AG08395 (cell line): ENCODE results near the gene LRP1B.

Experiments
- DNase-seq: peaks from one replicate; pipeline ENCODE4 v3.0.0; 2012; ENCODE audit warnings: mixed read lengths, low spot score

Gene LRP1B

GRCh38 chr2:140256080-140256479 lies 1874.7 kb downstream of the LRP1B start:
- no peak for DNase-seq

DNA sequence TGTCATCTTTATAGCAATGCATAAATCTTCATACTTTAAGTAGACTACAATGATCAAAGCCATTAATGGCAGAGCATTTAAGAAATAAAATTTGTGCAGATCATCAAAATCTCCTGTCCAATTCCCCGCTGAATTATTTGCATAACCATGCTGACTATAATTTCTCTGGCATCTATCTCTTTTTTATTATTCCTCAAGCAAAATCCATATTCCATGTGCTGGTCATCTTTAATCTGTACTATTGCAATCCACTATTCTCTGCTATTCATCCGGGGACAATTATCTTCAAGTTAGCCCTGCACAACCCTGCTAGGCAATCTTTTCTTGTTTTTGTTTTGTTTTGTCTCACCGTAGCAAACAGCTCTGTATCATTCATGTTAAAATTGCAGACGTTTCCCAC lies 1881.0 kb downstream of the LRP1B start:
- no peak for DNase-seq

DNA sequence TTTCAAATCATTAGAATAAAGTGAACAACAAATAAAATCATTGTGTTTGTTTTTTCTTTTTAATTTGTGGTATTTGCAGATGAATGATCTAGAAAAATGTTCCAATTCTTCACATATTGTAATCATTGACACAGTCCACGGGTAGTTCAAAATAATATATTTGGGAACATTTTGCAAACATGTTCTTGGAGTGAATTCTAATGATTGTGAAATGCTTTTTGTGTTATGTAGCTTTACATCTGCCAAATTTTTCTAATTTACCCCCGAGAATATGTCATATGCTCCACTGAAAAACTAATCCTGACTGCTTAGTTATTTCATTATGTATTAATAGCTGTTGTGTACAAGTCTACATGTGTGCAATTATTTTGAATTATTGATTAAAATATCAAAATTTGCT lies 1882.2 kb downstream of the LRP1B start:
- DNase-seq = no peak

DNA sequence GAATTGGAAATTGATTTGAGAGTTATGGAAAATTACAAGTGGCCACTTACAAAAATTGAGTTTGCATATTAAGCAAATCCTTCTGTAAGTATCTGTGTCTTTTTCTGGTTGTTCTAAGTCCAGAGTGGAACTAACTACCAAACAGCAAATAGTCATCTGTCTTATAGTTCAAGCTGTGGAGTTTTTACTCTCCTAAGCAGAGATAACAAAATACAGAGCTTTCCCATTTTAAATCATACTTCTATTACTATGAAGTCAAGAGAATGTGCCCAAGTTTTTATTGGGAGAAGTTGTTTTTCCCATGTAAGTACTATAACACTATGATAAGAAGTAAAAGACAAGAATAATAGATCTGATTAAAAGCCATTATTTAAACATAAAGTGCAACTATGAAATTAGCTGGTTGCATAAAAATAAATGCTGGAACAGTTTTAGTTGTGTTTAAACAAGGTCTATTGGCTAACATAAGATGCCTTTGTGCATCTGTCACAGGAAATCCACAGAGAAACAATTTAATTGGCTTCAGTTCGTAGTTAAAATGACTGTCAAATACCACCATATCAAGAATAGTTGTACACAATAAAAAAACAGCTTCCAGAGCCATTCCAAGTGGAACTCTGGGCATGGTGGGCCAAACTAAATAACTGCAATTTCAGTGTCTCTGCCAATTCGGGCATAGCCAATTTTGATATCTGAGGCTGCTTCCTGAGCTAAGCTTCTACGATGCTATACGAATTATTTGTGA lies 1883.2 kb downstream of the LRP1B start:
- DNase-seq = peak; percentile 1

DNA sequence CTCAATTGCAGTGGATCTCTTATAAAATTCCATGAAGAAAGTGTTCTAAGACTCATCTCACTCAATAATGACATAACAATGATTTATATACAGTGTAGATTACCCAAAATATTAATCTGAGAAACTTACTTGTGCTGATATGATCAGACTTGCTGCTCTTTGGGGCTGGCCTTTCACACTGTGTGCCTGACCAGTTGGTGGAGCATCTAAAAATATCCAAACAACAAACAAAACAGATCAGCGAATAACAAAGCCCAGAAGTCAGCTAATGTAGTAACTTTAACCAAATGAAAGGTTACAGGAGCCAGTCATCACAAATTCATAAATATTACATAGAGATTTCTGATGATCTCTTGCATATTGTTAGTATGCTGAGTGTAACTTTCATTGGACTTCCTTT lies 1883.9 kb downstream of the LRP1B start:
- no peak for DNase-seq

GRCh38 chr2:140246058-140246457 lies 1884.8 kb downstream of the LRP1B start:
- no peak for DNase-seq

DNA sequence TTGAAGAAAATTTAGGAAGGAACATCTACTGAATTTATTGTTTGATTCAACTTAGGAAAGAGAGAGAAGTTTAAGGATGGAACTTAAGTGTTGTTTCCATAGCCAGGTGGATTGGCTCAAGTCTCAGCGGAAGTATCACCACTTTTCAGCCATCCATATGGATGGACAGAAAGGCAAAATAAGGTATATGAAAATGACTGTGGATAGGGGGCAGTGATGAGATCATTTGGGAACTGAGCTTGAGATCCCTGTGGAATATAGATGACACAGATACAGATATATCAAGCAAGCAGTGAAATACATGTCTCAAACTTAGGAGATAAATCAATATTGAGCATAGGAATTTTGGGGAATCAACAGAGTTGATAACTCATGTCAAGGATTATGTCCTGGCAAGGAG lies 1887.9 kb downstream of the LRP1B start:
- DNase-seq = no peak

- no peak for DNase-seq
Observed at GRCh38 chr2:140234116-140234515, 1896.7 kb downstream of the LRP1B start.

GRCh38 chr2:140210963-140211362 lies 1919.9 kb downstream of the LRP1B start:
- DNase-seq = no peak

DNA sequence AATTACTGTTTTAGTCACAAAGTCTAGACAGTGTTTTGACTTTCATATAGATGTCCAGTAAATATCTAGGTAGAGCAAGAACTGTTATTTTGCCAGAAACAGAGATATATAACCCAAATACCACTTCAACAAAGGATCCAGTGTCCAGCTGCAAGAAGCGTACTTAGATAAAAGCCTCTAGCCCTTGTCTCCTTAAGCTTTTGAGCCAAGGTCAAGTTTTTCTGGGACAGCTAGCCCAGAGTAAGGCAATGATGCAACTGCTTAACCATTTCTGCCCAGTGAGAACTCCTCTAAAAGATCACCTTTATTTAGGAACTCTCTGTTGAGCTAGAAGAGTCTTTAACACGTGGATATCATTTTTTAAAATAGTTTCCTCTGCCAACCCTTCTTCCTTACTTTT lies 1925.7 kb downstream of the LRP1B start:
- no peak for DNase-seq

DNA sequence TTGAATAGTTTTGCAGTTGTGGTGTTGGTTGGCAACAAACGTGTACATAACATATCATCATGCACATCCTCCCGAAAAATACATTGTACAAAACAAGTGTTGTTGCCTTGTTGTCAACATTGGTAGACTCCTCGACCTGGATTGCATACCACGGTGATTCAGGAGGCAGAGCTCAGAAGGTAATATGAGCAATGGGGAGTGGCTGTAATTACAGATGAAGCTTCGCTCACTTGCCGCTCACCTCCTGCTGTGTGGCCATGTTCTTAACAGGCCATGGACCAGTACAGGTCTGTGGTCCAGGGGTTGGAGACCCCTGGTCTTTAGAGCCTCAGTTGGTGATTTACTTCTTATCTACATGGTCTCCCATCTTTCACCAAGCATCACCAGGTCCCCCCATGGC lies 1927.5 kb downstream of the LRP1B start:
- no peak for DNase-seq

- DNase-seq = no peak
Observed at GRCh38 chr2:140201572-140201971, 1929.2 kb downstream of the LRP1B start.

GRCh38 chr2:140200764-140201163 lies 1930.1 kb downstream of the LRP1B start:
- DNase-seq = no peak

DNA sequence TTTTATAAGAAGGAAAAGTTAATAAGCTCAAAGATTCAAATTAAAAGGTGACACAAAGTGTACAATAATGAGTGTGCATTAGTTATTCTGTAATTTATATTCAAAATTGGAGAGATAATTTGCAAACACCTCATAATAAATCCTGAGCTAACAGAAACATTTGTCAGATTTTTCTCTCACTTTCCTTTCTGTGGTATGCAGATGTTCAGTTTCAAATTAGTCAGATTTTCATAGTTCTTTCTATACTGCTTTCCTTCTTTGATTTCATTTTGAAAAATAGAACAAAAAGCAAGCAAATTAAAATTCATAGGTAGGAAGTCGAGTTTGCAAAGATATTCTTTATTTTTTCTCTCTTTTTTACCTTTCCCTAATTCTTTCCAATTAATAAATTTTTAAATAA lies 1930.5 kb downstream of the LRP1B start:
- no peak for DNase-seq

GRCh38 chr2:140199312-140199711 lies 1931.5 kb downstream of the LRP1B start:
- no peak for DNase-seq

- DNase-seq = no peak
Observed at GRCh38 chr2:140187086-140187485, 1943.7 kb downstream of the LRP1B start.

DNA sequence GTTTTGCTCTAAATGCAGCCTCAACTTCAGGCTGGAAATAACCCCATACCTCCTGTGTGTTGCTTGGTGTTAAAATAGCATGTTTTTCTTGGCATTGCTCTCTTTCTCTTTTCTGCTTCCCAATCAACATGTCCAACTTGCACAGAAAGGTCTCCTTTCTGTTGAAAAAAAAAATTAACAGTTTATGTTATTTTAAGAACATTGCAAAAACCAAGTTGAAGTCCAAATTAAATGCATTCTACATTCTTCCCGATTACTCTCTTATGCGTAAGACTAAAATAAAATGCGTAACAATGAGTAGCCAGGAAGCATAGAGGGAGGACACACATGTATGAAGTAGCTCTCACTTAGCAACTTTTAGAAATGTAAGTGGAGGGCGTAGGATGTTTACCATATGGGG lies 1944.5 kb downstream of the LRP1B start:
- DNase-seq = no peak

DNA sequence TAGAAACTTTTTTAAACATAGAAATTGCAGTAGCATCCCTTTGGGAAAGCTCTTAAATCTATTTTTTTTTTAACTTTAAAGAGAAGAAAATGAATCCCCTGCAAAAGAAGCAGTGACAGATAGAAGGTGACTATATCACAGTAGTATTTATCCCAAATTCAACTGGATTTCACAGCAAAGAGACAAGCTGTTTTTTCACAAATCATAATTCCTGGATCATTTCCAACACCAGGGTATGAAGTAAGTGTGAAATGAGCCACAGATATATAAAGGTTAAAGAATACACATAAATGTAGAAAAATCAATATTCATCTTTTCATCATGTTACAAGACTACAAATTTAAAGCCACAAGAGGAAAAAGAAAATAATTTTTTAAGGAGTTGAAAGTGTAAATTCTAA lies 1945.7 kb downstream of the LRP1B start:
- DNase-seq = no peak

GRCh38 chr2:140183056-140183765 lies 1947.6 kb downstream of the LRP1B start:
- DNase-seq = no peak
